Right ventricle myocardium superior (tissue), 1 donor: Measurements from ENCODE around the gene PRPS1. TPM values are rescaled to one million over a fixed set of nuclear protein-coding genes. Genes with fewer than 3 reads are reported as not detected.
"Not testable (repeated sequence)": the region's sequence is repeated elsewhere in the genome, so short reads cannot be mapped to it uniquely, and the experiment has no call there.

Source experiments
- ATAC-seq: fragments of 200-7000 bp; cut with Tn5 transposase; one replicate; pipeline ENCODE4 v1.9.1; 2020; ENCODE audit warnings: mild to moderate bottlenecking; ENCODE audit not compliant: poor library complexity
- DNase-seq: peaks from one replicate; pipeline ENCODE4 v3.0.0-alpha.2; 2020
- intact Hi-C: fragments of 100-400 bp; cut with DNase I; formaldehyde crosslinking; loops from one replicate; pipeline ENCODE4 v1.11.2; 2022
- long read RNA-seq: library from polyadenylated mRNA; unstranded; transcript quantifications from one replicate; pipeline ENCODE4 v2.0.0, GENCODE V29; 2021
- total RNA-seq: library from RNA; stranded (reverse); fragmentation: NEBNext Ultra II Directional; extraction: Animal tissue kit (Norgen Biotek cat#: 25700); gene quantifications from one replicate; pipeline ENCODE4 v1.2.1, GENCODE V29; 2021
- donor health status: DM: no; HTN: yes; CAD: no; lungs with severe emphysema.

The PRPS1 gene
- total RNA-seq, result 20.7 TPM
- long read RNA-seq, transcript PRPS1-204 (7 exons, 2,152 nt), result major isoform, 5 of 6 reads
- long read RNA-seq, partial matches to known transcripts, result 0 of 6 reads
- long read RNA-seq, other reads (novel, unspliced or antisense), result 1 of 6 reads

DNA sequence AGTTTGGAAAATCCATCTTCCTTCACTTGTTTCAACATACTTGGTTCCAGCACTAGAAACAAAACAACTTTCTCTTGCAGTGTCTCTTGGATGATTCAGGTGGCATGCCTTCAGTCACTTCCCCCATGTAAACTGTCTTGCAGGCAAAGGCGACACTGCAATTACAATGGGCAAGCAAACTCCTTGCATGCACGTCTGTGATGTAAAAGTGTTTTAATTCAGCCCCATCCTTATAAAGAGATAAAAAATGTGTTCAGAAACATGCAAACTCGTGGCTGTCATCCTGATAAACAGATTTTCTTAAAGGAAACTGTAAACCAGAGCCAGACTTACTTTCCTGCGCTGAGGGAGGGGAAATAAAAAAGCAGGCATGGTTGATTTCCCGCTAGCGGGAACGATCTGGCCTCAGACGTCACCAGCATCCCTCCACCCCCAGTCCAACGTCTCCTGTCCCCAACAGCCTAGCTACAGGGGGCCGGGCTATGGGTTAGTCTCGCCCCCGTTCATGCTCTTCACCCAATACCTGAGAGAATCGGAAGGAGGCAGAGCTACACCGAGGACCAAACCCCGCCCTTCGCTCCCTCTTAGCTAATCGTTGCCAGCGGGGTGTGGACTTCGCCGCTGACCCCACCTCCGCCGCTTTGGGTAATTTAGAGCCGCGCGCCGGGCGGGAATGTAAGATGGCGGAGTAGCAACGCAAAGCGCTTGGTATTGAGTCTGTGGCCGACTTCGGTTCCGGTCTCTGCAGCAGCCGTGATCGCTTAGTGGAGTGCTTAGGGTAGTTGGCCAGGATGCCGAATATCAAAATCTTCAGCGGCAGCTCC lies at the start of gene PRPS1:
Gene PRPS1, plus strand, starts transcription at position 673 of the 824 bp plus-strand sequence. Its CDS starts 119 bp downstream, at position 792.
- intact Hi-C loops, result no loop called here
- ATAC-seq (peak; percentile 99), DNase-seq (peak; percentile 93)

DNA sequence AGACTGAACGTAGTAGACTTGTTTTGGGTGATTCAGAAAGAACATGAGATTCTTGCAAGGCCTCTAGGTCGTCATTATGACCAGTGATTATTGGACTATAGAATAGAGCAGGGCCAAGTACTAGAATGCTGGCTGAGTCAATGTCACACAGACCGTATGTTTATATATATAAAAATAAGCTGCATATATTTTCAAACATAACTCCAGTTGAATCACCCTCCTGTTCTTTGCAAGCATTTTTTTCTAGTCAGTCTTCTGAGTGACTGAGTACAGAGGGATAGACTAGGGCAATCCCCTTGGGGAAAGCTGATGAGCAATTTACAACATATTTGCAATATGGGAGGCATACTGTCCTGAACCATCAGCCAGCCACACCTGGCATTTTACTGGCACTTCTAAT lies 48.4 kb upstream of the PRPS1 start:
- ATAC-seq (no peak), DNase-seq (no peak)
- intact Hi-C loops, result no loop called here

DNA sequence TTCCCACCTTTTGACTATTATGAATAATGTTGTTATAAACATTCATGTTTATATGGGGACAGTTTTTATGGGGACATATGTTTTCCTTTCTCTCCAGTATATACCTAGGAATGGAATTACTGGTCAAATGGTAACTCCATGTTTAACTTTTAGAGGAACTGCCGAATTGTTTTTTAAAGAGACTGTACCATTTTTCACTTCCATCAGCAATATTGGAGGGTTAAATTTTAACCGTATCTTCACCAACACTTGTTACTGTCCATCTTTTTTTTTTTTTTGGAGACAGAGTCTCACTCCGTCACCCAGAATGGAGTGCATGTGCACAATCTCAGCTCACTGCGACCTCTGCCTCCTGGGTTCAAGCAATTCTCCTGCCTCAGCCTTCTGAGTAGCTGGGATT lies 46.4 kb upstream of the PRPS1 start:
- intact Hi-C loops, result no loop called here
- ATAC-seq, result no peak

DNA sequence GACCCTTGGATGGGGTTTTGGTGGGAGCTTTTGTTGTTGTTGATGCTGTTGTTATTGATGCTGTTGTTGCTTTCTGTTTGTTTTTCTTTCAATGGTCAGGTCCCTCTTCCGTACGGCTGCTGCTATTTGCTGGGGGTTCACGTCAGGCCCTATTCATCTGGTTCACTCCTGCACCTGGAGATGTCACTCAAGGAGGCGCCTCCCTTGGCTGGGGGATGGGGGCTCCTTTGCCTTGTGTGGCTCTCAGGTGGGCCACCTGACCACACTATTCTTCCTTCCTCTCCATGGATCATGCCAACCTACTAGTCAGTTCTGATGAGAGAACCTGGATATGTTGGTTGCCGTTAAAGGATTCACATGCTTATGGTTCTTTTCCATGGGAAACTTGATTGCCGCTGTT lies 39.1 kb upstream of the PRPS1 start:
- intact Hi-C loops, result no loop called here
- ATAC-seq (no peak), DNase-seq (no peak)

More for the DNA sequence above, 46.4 kb upstream of the PRPS1 start:
- DNase-seq, result no peak

DNA sequence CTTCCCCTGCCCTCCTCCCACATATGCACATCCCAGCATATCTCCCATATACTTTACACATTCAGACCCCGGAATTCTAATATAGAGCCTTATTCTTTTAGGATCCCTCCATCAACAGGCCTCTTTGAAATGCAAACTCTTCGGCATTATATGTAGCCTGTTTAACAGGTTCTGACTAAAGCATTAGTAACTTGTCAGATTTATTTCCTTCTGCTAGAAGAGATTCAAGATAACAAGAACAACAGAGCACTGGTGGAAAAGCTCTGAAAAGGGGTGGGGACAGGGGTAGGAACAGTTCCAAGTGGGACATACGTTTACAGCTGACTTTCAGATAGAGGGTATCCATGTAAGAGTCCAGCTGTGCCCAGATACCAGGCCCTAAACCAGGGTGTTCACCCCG lies 31.7 kb upstream of the PRPS1 start:
- intact Hi-C loops, result no loop called here
- ATAC-seq (no peak), DNase-seq (no peak)

DNA sequence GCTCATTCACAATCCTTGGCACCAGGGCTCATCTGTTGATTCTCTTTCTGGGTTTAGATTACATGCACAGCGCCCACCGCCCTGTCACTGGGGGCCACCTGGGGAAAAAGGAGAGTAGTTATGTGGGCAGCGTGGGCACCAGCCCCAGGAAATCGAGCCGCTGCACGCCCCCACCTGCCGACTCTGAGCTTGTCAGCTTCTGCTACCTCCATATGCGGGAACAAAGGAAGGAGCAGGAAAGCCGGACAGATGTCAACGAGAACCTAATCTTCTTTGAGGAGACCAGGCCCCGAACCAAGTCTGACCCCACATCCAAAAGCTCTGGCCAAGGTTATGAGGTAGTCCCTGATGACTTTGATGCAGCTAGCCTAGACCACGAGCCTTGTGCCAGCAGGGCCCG lies 31.0 kb upstream of the PRPS1 start:
- DNase-seq (no peak), ATAC-seq (no peak)
- intact Hi-C loops, result no loop called here

DNA sequence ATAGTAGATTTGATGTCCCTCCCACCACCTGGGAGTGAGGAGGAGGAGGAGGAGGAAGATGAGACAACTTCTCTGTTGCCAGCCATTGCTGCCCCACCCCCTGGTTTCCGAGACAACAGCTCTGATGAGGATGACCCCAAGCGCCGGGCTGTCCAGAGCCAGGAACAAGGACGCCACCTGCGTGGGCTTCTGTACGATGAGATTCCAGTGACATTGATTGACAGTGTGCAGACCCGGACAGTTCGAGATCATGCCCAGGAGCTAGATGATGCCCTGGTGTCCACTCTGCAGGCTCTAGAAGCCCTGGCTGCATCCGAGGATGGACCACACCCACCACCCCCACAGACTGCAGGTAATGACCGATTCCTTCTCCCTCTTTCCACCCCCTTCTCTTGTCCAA lies 30.5 kb upstream of the PRPS1 start:
- DNase-seq, result no peak
- no peak for ATAC-seq

DNA sequence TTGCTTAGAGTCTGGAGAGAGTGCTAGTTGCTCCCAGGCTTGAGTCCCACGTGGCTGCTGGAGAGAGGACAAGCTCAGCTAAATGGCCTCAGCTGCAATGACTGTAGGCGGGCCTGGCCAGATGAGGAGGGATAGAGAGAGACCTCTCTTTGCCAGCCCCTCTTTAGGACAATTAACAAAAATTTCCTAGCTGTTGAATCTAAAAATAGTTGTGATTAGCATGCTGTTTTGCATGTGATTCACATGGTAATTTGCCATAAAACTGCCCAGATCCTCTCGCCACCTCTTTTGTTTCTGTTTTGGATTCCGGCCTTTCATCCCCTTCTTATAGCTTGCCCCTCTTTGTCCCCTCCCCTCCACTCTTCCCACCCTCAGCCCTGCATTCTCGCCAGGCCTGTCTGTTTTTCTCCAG lies 28.9 kb upstream of the PRPS1 start:
- ATAC-seq (no peak), DNase-seq (no peak)
- intact Hi-C loops, result no loop called here

More for the DNA sequence above, 30.5 kb upstream of the PRPS1 start:
- intact Hi-C loops, result no loop called here

DNA sequence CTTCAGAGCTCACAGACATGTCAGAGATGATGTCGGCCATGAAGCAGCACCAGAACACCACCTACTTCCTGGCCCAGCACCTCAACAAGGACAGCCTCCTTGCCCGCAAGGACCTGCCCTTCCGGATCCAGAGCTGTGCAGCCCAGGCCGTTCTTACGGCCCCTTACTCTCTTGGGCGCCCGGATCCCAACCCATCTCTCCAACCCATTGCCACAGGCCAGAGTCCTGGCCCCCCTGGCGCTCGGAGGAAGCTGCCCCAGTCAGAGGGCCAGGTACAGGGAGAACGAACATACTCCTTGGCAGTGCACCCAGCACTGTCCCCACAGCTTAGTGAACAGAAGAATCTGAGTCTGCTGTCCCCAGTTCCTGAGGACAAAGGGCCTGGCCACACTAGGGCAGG lies 27.9 kb upstream of the PRPS1 start:
- intact Hi-C loops, result no loop called here
- ATAC-seq (no peak), DNase-seq (no peak)

DNA sequence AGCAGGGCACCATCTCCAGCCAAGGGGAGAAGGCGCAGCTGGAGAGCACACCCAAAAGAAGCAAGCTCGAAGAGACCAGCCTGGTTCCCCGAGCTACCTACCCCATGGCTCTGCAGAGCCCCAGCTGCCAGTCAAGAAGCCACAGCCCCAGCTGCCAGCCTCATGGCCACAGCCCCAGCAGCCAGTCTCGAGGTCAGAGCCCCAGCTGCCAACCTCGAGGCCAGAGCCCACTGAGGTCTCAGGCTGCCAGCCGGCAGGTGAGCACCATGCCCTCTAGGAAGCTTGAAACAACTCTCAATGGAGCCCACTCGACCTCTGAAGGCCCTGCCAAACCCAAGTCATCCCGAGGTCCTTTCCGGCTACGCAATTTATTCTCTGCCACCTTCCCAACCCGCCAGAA lies 27.0 kb upstream of the PRPS1 start:
- ATAC-seq, result no peak
- DNase-seq, result no peak
- intact Hi-C loops, result no loop called here

DNA sequence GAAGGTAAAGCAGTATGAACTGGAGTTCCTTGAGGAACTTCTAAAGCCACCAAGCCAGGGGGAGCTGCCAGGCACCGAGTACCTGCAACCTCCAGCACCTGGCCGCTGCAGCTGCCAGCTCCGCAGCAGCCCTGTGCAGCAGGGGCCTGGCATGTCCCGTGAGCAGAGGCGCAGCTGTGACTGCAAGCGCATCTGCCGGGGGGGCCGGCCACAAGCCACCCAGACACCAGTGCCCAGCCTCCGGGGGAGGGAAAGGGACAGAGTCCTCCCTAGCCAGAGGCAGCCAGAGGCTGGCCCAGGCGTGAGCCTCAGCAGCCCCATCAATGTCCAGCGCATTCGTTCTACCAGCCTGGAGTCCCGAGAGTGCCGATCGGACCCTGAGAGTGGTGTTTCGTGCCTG lies 26.6 kb upstream of the PRPS1 start:
- intact Hi-C loops, result no loop called here
- ATAC-seq, result no peak
- DNase-seq, result no peak

DNA sequence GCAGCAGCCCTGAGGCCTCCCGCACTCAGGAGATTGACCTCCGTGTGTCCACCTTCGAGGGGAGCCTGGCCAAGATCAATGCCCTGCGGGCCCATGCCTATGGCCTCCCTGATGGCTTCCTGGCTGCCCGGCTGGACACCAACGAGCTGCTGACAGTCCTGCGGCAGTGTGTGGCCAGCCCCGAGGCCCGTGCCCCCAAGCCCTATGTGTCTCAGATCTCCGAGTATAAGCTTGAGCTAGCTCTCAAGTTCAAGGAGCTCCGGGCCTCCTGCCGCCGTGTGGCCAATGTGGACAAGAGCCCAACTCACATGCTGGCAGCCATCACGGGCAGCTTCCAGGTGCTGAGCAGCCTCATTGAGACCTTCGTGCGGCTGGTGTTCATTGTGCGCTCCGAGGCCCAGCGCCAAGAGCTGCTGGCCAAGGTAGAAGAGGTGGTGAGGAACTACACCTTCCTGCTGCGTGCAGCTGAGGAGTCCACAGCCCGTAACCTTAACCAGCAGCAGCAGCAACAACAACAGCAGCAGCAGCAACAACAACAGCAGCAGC lies 25.5 kb upstream of the PRPS1 start:
- ATAC-seq (peak; percentile 65), DNase-seq (peak; percentile 45)
- intact Hi-C loops, result no loop called here

DNA sequence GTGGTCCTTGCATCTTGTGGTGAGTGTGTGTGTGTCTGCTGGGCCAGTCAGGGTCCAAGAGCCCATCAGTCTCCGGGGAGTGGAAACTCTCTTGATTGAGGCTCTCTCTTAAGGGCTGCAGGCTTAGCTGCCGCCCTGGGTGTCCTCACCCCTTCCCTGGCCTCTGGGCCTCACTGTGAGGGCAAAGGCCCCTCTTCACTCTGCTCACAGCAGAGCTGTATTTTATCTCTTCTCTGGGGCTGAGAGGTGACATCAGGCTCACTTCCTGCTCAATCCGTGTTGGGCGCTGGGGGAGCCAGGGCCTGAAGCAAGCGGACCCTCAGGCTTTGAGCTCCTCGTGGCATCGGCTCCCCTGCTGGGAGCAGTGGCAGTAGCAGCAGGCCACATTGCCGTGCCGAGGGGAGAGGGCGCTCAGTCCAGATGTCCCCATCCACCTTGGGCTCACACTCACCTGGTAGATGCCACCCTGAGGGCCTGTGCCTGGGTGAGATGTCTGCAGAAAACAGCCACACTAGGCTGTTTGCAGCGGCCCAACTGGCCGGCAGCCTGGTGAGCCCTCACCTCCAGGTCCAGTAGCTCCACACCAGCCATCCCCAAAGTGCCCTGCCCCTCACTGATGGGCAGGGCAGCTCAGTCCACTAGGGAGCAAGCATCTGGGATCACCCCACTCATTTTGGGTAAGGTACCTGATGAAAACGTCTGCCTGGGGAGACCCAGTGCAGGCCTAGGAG lies 24.7 kb upstream of the PRPS1 start:
- DNase-seq, result no peak
- no peak for ATAC-seq
- intact Hi-C loops, result no loop called here

DNA sequence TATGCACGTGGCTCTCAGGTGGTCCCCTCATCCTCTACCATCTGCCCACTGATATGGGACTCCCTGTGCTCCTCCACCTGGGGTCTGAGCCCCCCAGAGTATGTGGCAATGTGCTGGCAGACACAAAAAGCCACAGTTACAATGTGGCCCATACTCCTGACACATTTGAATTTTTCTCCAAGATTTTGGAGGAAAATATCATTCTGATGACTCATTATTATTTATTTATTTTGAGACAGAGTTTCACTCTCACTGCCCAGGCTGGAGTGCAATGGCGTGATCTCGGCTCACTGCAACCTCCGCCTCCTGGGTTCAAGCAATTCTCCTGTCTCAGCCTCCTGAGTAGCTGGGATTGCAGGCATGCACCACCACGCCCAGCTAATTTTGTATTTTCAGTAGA lies 19.2 kb upstream of the PRPS1 start:
- intact Hi-C loops, ATAC-seq, DNase-seq: not testable (repeated sequence)

DNA sequence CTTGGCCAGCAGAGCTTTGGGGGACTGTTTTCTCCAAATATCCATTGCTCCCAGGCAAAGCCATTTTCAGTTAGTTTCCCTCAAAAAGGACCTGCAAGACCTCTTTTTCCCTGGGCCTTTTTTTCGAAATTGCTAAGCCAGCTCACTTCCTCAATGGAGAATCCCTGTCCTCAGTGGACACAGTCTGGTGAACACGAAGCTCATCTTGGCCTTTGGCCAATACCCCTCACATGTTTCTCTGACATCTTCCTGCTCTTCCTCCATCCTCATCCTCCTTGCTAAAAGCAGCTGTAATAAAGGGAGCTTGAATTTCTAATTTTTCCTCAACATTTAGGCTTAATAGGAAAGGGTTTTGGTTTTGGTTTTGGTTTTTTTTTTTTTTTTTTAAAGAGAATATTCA lies 17.6 kb upstream of the PRPS1 start:
- ATAC-seq (no peak), DNase-seq (no peak)
- intact Hi-C loops, result no loop called here

DNA sequence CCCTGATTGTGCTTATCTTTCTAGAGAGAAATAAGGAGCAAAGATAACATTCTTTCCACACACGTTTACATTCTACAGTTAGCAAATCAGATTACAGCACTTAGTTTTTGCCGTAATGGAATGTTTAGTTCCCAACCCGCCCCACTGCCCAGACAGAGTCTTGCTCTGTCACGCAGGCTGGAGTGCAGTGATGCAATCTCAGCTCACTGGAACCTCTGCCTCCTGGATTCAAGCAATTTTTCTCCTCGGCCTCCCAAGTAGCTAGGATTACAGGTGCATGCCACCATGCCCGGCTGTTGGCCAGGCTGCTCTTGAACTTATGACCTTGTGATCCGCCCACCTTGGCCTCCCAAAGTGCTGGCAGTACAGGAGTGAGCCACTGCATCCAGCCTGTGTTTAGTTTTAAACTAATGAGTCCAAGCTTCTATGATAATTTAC lies 8.4 kb upstream of the PRPS1 start:
- intact Hi-C loops, result no loop called here
- DNase-seq, result no peak
- ATAC-seq, result no peak

DNA sequence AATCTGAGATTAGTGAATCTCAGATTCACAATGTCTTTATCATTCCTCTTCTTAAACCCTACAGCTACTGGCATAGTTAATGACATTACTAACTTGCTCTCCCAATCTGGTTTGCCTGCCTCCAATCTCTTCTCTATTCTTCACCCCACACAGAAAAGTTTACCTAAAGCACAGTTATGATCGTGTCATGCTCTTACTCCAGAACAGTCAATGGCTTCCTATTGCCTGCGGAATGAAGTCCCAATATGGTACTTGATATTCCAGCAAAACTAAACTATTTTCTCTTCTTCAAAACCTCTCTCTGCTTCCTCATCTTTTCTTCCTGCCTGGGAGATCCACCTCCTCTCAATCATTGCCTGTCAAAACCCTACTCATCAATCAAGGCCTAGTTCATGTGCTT lies 3.4 kb upstream of the PRPS1 start:
- ATAC-seq, result no peak
- intact Hi-C loops, result no loop called here
- DNase-seq, result no peak

DNA sequence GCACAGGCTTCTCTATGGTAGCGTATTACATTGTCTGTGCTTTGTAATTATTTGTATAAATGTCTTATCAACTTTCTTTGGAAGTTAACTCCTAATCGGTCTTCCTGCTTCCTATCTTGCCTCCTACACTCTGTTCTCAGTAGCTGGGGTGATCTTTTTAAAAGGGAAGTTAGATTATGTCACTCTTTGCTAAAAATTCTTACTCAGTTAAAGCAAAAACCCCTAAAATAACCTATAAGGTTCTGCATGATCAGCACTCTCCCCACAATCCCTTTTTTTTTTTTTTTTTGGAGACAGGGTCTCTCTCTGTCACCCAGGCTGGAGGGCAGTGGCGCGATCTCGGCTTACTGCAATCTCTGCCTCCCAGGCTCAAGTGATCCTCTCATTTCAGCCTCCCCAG lies 2.6 kb upstream of the PRPS1 start:
- ATAC-seq (no peak), DNase-seq (no peak)
- intact Hi-C loops, result no loop called here

DNA sequence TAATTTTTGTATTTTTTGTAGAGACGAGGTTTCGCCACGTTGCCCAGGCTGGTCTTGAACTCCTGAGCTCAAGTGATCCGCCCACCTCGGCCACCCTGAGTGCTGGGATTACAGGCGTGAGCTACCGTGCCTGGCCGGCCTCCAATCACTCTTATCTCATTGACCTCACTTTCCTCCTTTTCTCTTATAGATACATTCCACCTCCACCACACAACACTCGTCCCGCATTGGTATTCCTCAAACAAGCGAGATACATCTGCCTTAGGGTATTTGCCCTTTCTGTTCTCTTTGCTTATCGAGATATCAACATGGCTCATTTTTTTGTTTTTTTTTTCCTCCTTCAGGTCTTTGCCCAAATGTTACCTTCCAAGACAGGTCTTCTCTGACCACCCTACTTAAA lies 1.8 kb upstream of the PRPS1 start:
- ATAC-seq, result no peak
- intact Hi-C loops, result no loop called here
- DNase-seq, result no peak

DNA sequence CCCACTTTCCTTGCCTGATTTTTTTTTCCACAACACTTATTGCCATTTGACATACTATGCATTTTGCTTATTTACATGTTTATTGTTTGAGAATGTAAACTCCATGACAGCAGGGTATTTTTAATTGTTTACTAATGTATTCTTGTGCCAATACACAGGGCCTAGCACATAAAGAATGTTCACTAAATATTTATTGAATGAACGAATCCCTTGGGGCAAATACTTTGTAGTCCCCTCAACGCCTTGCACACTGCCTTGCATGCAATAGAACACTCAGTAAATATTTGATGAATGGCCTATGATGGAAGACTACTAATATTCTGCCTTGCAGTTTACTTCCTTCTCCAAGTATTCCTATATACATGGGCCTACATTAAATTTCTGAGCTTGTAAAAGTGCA lies 1.4 kb upstream of the PRPS1 start:
- DNase-seq (no peak), ATAC-seq (no peak)
- intact Hi-C loops, result no loop called here
